GM19452 (cell line): ENCODE results near the gene WFS1.

Source experiments
- ATAC-seq: cut with Tn5 transposase; IDR thresholded peaks from one replicate; pipeline ENCODE4 v1.9.1; 2021; ENCODE audit not compliant: unreplicated experiment

The WFS1 gene

GRCh38 chr4:6233929-6234328 is 35.7 kb upstream of the WFS1 start:
- no peak for ATAC-seq

DNA sequence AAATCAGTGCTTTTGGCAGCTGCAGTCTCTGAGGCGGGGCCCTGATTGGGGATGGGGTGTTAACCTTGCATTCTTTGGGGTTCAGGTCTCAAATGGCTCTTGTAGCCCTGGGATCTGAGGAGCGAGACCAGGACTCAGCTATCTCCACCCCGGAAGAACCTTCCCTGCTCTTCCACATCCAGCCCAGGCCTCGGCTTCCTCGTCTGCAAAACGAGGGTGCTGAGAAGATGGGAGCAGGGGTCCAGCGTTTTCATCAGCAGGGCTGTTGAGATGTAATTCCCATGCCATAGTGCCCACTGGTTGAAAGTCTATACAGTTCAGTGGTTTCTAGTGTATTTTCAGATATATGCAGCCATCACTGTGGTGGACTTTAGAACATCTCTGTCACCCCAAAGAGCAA is 34.6 kb upstream of the WFS1 start:
- ATAC-seq = no peak

- no peak for ATAC-seq
Measured at GRCh38 chr4:6235901-6236640, 33.6 kb upstream of the WFS1 start.

- ATAC-seq = no peak
Measured at GRCh38 chr4:6236816-6237390, 32.7 kb upstream of the WFS1 start.

GRCh38 chr4:6239486-6239885 is 30.2 kb upstream of the WFS1 start:
- no peak for ATAC-seq

GRCh38 chr4:6239968-6240367 is 29.7 kb upstream of the WFS1 start:
- ATAC-seq = no peak

DNA sequence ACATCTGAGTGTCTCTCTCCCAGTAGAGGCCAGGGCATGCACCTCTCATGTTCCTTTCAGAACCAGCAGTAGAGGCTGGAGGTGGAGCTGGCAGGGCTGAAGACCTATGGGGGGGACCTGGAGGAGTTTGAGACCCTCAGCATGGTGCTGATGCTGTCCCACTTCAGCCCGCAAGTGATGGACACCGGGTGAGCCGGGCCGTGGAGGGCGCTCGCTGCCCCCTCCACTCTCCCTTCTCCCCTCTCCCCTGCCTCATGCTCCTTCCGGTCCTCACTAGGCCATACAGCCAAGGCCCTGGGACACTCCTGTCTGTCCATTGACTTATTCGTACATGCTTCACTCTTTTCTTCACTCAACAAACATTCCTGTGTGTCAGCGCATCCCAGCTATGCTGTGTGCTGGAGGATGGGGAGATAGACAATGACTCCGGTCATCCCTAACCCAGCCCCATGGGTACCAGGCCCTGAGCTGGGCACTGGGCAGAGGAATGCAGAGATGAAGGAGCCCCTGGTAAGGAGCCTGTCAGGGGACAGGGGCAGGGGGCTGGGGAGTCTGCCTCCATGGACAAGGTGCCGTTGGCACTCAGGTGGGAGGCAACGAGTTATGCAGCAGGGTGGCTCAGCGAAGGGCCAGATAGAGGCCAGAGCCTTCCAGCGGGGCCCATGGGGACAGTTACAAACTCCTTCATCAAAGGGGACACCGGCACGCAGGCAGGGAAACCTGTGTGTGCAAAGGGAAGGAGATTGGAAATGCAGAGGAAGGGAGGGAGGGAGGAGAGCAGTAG is 28.4 kb upstream of the WFS1 start:
- no peak for ATAC-seq

- no peak for ATAC-seq
Measured at GRCh38 chr4:6242271-6243029, 27.2 kb upstream of the WFS1 start.

- no peak for ATAC-seq
Measured at GRCh38 chr4:6245246-6246169, 24.1 kb upstream of the WFS1 start.

- ATAC-seq = no peak
Measured at GRCh38 chr4:6246170-6246634, 23.4 kb upstream of the WFS1 start.

- no peak for ATAC-seq
Measured at GRCh38 chr4:6248394-6248793, 21.3 kb upstream of the WFS1 start.

GRCh38 chr4:6250235-6250983 is 19.2 kb upstream of the WFS1 start:
- no peak for ATAC-seq

DNA sequence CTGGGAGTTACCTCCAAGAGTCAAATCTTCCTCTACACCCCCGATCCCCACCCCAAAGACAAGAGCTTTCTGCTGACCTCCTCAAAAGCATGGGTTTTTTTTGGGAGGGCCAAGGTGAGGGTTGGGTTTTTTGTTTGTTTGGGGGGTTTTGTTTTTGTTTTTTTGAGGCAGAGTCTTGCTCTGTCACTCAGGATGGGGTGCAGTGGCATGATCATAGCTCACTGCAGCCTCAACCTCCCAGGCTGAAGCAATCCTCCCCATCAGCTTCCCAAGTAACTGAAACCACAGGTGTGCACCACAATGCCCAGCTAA is 18.7 kb upstream of the WFS1 start:
- ATAC-seq = no peak

- no peak for ATAC-seq
Measured at GRCh38 chr4:6251365-6251764, 18.3 kb upstream of the WFS1 start.

GRCh38 chr4:6252051-6252450 is 17.6 kb upstream of the WFS1 start:
- ATAC-seq = no peak

- ATAC-seq = no peak
Measured at GRCh38 chr4:6253111-6253510, 16.5 kb upstream of the WFS1 start.

DNA sequence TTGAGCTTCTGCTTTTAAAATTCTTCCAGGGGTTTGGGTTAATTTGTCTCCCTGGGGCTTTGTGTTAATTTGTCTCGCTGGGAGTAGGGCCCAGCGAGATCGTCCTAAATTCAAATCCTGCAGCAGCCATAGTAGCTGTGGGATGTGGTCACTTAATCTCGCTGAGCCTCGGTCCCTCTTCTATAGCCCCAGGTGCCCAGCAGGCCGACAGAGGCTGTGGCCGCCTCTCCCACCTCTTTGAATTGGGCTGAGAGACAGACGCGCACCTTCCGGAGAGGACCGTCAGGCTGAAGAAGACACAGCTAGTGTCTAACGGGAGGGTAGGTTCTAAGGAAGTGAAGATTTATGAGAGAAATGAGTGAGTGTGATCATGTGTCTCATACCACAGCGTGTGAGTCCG is 15.7 kb upstream of the WFS1 start:
- no peak for ATAC-seq

DNA sequence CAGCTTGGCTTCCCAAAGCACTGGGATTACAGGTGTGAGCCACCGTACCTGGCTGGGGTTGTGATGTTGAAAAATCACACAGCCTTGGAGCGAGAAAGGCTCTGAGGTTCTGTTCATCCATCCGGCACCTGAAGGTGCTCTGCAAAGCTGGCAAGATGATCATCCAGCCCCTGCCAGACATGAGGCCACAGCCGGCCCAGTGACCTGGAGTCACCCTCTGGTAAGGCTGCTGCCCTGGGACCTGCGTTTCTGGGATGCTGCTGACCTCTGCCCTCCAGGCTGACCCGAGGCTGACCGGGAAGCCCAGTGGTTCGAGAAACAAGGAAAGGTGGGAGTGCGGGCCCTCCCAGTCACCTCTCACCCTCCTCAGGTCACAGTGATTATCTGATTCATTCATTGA is 13.5 kb upstream of the WFS1 start:
- no peak for ATAC-seq

DNA sequence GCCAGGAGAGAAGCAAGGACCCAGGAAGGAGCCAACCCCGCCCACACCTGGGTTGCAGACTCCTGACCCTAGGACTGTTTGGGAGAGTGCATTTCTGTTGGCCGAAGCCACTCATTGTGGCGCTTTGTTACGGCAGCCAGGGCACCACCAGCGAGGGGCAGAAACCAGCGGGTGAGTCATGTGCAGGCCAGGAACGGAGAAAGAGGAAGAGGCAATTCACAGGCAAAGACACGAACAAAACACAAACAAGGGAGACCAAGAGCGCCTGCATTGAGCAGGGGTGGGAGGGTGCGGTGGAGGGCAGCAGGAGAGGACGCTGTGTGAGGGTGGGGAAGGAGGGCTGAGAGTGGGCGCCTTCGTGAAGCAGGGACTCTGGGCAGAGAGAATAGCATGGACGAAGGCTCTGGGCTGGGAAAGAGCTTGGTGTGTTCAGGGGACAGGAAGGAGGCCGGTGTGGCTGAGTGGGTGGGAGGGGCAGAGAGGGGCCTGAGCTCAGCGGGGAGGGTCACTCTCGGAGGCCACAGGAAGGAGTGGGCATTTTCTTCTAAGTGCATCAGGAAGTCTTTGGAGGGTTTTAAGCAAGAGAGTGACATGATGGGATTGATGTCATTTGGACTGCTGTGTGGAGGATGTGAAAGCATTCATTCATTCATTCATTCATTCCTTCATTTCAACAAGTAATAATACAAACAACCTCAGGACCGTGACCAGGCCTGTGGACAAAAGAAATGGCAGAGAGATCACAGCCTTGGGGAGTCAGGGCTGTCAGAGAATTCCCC is 12.2 kb upstream of the WFS1 start:
- no peak for ATAC-seq
